ENCODE results near the gene RPS3. TPM values are rescaled to one million over a fixed set of nuclear protein-coding genes. Genes with fewer than 3 reads are reported as not detected.

The RPS3 gene
- total and polyA plus RNA-seq, 2 donors (not counting 1 experiment from before 2014, with no cell fraction given): 3,389 to 3,642 TPM

DNA sequence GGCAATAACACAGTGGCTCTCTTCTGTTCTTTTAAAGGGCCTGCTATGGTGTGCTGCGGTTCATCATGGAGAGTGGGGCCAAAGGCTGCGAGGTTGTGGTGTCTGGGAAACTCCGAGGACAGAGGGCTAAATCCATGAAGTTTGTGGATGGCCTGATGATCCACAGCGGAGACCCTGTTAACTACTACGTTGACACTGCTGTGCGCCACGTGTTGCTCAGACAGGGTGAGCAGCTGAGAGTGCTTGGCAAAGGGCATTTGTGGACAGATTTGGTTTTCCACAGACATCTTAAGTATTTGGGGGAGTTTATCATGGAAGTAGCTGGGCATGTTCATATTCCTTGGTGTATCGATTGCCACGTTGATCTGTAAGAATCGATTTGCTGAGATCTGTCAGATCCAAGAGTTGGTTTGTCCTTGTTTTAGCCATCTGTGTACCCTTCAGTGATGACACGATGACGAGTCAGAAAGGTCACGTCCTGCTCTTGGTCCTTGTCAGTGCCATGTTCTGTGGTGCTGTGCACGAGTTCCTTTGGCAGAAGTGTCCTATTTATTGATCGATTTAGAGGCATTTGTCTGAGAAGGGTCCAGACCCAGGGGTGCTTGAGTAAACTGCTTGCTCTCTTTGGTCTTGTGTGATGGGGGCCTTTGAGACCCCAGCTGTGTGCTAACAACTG is 4.8 kb downstream of the RPS3 start:
- Histone ChIP-seq H2AFZ (ENCODE audit: insufficient read depth, low read depth, low read length, poor library complexity, severe bottlenecking) (no peak overlapping the region), H3K9me3 (ENCODE audit: control extremely low read depth in 1 of 3, control insufficient read depth in 2 of 3, insufficient read depth in 1 of 3, low read length in 2 of 3) (no peaks in the 10 kb centered on the region), H3K4me1 (ENCODE audit: control insufficient read depth in 2 of 2, insufficient read depth in 2 of 2, low read length in 2 of 2) (peaks cover 20 to 28% of the 10 kb centered on the region in 2 donors), H3K9ac (ENCODE audit: low read length) (no peak overlapping the region), H4K20me1 (ENCODE audit: control insufficient read depth, insufficient read depth, low read length, poor library complexity, severe bottlenecking) (peaks cover 81% of the 10 kb centered on the region), H3K4me3 (ENCODE audit: control extremely low read depth in 1 of 5, extremely low read depth in 1 of 5, insufficient read depth in 1 of 5, low read depth in 2 of 5, low read length in 4 of 5) (no peak overlapping the region), H3K27me3 (replicated peaks in 1 of 4; ENCODE audit: control extremely low read depth in 1 of 4, control insufficient read depth in 3 of 4, insufficient read depth in 4 of 4, low read length in 3 of 4) (no peaks in the 10 kb centered on the region), H3K27ac (ENCODE audit: low read length in 2 of 2) (no peak overlapping the region), H3K79me2 (ENCODE audit: control insufficient read depth, insufficient read depth, low read length) (peaks cover 28% of the 10 kb centered on the region), H3K4me2 (replicated peaks; ENCODE audit: low read depth, low read length, poor library complexity, severe bottlenecking) (no peak overlapping the region), H3K36me3 (replicated peaks in 1 of 2; ENCODE audit: control extremely low read depth in 1 of 2, control insufficient read depth in 1 of 2, extremely low read depth in 1 of 2, insufficient read depth in 2 of 2, low read length in 1 of 2) (peaks cover 25 to 70% of the 10 kb centered on the region in 2 experiments)
- peaks cover 45% of the 10 kb centered on the region for H3K4me1 Mint-ChIP-seq
- POLR2A ChIA-PET: no interaction called here
- intact Hi-C loops (cut with micrococcal nuclease): loop anchor here (10.0 kb wide), 1 partner anchor 831 kb away; no protein-coding TSS in a partner anchor
- no peak for TF ChIP-seq EZH2 (IDR thresholded peaks at IDR 0.05; ENCODE audit: borderline replicate concordance, insufficient read depth, low read depth, low read length, poor library complexity, severe bottlenecking)
- TF ChIP-seq, protein P1, sequence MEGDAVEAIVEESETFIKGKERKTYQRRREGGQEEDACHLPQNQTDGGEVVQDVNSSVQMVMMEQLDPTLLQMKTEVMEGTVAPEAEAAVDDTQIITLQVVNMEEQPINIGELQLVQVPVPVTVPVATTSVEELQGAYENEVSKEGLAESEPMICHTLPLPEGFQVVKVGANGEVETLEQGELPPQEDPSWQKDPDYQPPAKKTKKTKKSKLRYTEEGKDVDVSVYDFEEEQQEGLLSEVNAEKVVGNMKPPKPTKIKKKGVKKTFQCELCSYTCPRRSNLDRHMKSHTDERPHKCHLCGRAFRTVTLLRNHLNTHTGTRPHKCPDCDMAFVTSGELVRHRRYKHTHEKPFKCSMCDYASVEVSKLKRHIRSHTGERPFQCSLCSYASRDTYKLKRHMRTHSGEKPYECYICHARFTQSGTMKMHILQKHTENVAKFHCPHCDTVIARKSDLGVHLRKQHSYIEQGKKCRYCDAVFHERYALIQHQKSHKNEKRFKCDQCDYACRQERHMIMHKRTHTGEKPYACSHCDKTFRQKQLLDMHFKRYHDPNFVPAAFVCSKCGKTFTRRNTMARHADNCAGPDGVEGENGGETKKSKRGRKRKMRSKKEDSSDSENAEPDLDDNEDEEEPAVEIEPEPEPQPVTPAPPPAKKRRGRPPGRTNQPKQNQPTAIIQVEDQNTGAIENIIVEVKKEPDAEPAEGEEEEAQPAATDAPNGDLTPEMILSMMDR (IDR thresholded peaks at IDR 0.05): no peak
- CTCF ChIA-PET: interaction anchor here (0.9 to 1.6 kb wide), 2 partner anchors 8 to 14 kb away, joined by 3 to 4 read pairs; no protein-coding TSS in a partner anchor
- ATAC-seq (ENCODE audit: low read depth) (no peak), DNase-seq (no peak)
- H3K9me3 Mint-ChIP-seq (ENCODE audit: insufficient read depth): no peaks in the 10 kb centered on the region
- no peak overlapping the region for H3K4me3 Mint-ChIP-seq
- WGBS (ENCODE audit: insufficient coverage): 96% methylated on average over 15 of the region's 15 CpGs
- H3K27ac Mint-ChIP-seq: no peak overlapping the region
- no peaks in the 10 kb centered on the region for H3K27me3 Mint-ChIP-seq

DNA sequence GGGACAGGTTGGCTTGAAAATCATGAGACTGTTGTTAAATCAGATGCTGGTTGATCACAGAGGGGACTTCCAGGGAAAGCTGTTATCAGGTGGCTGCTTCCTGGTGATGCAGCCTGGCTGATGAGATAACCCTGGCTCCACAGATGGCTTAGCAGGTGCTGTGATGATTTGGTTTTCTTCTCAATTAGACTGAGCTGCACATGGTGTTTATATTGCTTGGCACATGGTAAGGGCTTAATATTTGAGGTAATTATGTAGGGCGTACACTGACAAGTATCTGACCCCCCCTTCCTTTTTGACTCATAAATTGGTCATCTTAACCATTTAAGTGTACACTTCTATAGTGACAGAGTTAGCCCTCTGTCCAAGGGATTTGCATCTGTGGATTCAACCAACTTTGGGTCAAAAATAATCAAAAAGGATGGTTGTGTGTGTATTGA is 7.0 kb downstream of the RPS3 start:
- peak overlapping the region in 1 of 2 donors; percentile 55 for H3K27ac ChIP-seq (ENCODE audit: low read length in 2 of 2)
- Mint-ChIP-seq H3K27me3 (no peaks in the 10 kb centered on the region), H3K4me3 (no peak overlapping the region), H3K27ac (no peak overlapping the region), H3K4me1 (peaks cover 30% of the 10 kb centered on the region), H3K9me3 (ENCODE audit: insufficient read depth) (no peaks in the 10 kb centered on the region)
- H2AFZ ChIP-seq (ENCODE audit: insufficient read depth, low read depth, low read length, poor library complexity, severe bottlenecking): no peak overlapping the region
- no peak overlapping the region for H3K4me3 ChIP-seq (ENCODE audit: control extremely low read depth in 1 of 5, extremely low read depth in 1 of 5, insufficient read depth in 1 of 5, low read depth in 2 of 5, low read length in 4 of 5)
- H3K4me1 ChIP-seq (ENCODE audit: control insufficient read depth in 2 of 2, insufficient read depth in 2 of 2, low read length in 2 of 2): peaks cover 10 to 11% of the 10 kb centered on the region in 2 donors
- no peak overlapping the region for H3K9ac ChIP-seq (ENCODE audit: low read length)
- CTCF ChIA-PET: interaction anchor here (1.9 to 2.7 kb wide), 2 partner anchors 10 to 126 kb away, joined by 11 to 15 read pairs; no protein-coding TSS in a partner anchor
- no peak for ATAC-seq (ENCODE audit: low read depth)
- H3K4me2 ChIP-seq (replicated peaks; ENCODE audit: low read depth, low read length, poor library complexity, severe bottlenecking): no peak overlapping the region
- intact Hi-C loops (cut with micrococcal nuclease): loop anchor here (10.0 kb wide), 1 partner anchor 828 kb away; no protein-coding TSS in a partner anchor
- peaks cover 23 to 62% of the 10 kb centered on the region in 2 experiments for H3K36me3 ChIP-seq (replicated peaks in 1 of 2; ENCODE audit: control extremely low read depth in 1 of 2, control insufficient read depth in 1 of 2, extremely low read depth in 1 of 2, insufficient read depth in 2 of 2, low read length in 1 of 2)
- H3K9me3 ChIP-seq (ENCODE audit: control extremely low read depth in 1 of 3, control insufficient read depth in 2 of 3, insufficient read depth in 1 of 3, low read length in 2 of 3): no peaks in the 10 kb centered on the region
- peaks cover 23% of the 10 kb centered on the region for H3K79me2 ChIP-seq (ENCODE audit: control insufficient read depth, insufficient read depth, low read length)
- peaks cover 68% of the 10 kb centered on the region for H4K20me1 ChIP-seq (ENCODE audit: control insufficient read depth, insufficient read depth, low read length, poor library complexity, severe bottlenecking)
- POLR2A ChIA-PET: no interaction called here
- DNase-seq: no peak
- TF ChIP-seq, protein P1 (IDR thresholded peaks at IDR 0.05): no peak
- TF ChIP-seq EZH2 (IDR thresholded peaks at IDR 0.05; ENCODE audit: borderline replicate concordance, insufficient read depth, low read depth, low read length, poor library complexity, severe bottlenecking): no peak
- H3K27me3 ChIP-seq (replicated peaks in 1 of 4; ENCODE audit: control extremely low read depth in 1 of 4, control insufficient read depth in 3 of 4, insufficient read depth in 4 of 4, low read length in 3 of 4): no peaks in the 10 kb centered on the region
- no CpG with 5 or more reads among the region's 1 CpG for WGBS (ENCODE audit: insufficient coverage)
